ENCODE results near the gene TOE1. TPM values are rescaled to one million over a fixed set of nuclear protein-coding genes. Genes with fewer than 3 reads are reported as not detected.
"Not testable (repeated sequence)": the region's sequence is repeated elsewhere in the genome, so short reads cannot be mapped to it uniquely, and the experiment has no call there.

TOE1 gene
- polyA plus RNA-seq, 1 experiment, result 8.1 TPM

DNA sequence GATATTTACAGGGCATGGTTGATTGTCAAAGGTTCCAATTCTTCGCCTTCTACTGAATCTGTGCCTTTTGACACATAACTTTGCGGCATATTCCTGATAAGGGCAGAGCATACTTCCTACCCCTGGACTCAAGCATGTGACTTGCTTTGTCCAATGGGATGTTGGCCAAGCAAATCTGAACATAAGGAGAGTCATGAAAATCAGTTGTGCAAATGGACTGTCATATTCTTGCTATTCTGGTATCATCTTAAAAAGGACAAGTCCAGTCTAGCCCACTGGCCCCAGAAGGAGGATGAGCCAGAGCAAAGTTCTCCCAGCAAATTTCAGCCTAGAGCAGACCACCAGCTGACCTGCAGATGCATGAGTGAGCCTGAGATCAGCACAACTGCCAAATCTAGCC is 41.3 kb downstream of the TOE1 start:
- CTCF ChIA-PET, result interaction anchor here (0.6 kb wide), 1 partner anchor 417 kb away, joined by 7 read pairs; no protein-coding TSS in a partner anchor

DNA sequence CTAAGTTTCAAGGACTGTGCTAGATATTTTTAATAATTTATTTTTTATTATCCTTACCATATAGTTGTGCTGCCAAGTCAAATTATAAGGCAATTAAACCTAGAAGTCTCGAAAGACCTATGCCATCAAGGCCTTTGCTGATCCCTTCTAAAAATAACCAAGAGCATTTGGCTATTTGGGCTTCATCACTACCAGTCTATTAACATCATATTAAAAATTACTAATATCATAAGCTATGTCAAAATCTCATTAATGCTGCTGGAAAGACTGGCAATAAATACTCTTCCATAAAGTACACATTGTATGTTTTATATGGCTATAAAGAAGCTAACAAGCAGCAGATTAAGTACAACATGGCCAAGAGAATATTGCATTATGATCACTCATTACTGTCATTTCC is 43.2 kb downstream of the TOE1 start:
- no peak overlapping the region for H3K27ac ChIP-seq (ENCODE audit: low read depth, low read length)
- POLR2A ChIA-PET, result no interaction called here
- no peak for DNase-seq (ENCODE audit: low read depth, low spot score)

More for the DNA sequence above, 41.3 kb downstream of the TOE1 start:
- Histone ChIP-seq H3K27ac (ENCODE audit: low read depth, low read length) (no peak overlapping the region), H3K27me3 (ENCODE audit: control insufficient read depth, insufficient read depth, low read length) (peaks cover 5% of the 10 kb centered on the region), H3K4me3 (ENCODE audit: low read depth, low read length) (no peak overlapping the region), H3K9me3 (ENCODE audit: control insufficient read depth, insufficient read depth, low read length) (no peaks in the 10 kb centered on the region)
- TF ChIP-seq, protein P1, sequence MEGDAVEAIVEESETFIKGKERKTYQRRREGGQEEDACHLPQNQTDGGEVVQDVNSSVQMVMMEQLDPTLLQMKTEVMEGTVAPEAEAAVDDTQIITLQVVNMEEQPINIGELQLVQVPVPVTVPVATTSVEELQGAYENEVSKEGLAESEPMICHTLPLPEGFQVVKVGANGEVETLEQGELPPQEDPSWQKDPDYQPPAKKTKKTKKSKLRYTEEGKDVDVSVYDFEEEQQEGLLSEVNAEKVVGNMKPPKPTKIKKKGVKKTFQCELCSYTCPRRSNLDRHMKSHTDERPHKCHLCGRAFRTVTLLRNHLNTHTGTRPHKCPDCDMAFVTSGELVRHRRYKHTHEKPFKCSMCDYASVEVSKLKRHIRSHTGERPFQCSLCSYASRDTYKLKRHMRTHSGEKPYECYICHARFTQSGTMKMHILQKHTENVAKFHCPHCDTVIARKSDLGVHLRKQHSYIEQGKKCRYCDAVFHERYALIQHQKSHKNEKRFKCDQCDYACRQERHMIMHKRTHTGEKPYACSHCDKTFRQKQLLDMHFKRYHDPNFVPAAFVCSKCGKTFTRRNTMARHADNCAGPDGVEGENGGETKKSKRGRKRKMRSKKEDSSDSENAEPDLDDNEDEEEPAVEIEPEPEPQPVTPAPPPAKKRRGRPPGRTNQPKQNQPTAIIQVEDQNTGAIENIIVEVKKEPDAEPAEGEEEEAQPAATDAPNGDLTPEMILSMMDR (IDR thresholded peaks at IDR 0.05; ENCODE audit: low read depth, low read length), result no peak
- no peak for DNase-seq (ENCODE audit: low read depth, low spot score)
- POLR2A ChIA-PET, result no interaction called here

DNA sequence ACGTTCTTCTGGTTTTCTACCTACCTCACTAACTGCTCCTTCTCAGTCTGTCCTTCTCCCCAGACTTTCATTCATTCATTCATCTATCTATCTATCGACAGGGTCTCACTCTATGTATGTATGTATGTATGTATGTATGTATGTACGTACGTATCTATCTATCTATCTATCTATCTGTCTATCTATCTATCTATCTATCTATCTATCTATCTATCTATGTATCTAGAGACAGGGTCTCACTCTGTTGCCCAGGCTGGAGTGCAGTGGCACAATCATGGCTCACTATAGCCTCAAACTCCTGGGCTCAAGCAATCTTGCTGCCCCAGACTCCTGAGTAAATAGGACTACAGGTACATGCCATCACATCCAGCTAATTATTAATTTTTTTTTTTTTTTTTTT is 44.2 kb downstream of the TOE1 start:
- H3K27me3 ChIP-seq (ENCODE audit: control insufficient read depth, insufficient read depth, low read length); H3K4me3 ChIP-seq (ENCODE audit: low read depth, low read length); POLR2A ChIA-PET; DNase-seq (ENCODE audit: low read depth, low spot score); H3K9me3 ChIP-seq (ENCODE audit: control insufficient read depth, insufficient read depth, low read length); H3K27ac ChIP-seq (ENCODE audit: low read depth, low read length): not testable (repeated sequence)
- CTCF ChIA-PET, result interaction anchor here (0.6 to 1.0 kb wide), 2 partner anchors 26 to 61 kb away, joined by 3 read pairs; no protein-coding TSS in a partner anchor

More for the DNA sequence above, 43.2 kb downstream of the TOE1 start:
- CTCF ChIA-PET, result no interaction called here
- Histone ChIP-seq H3K27me3 (ENCODE audit: control insufficient read depth, insufficient read depth, low read length) (peaks cover 5% of the 10 kb centered on the region), H3K9me3 (ENCODE audit: control insufficient read depth, insufficient read depth, low read length) (no peaks in the 10 kb centered on the region), H3K4me3 (ENCODE audit: low read depth, low read length) (no peak overlapping the region)
- TF ChIP-seq, protein P1 (IDR thresholded peaks at IDR 0.05; ENCODE audit: low read depth, low read length), result no peak

DNA sequence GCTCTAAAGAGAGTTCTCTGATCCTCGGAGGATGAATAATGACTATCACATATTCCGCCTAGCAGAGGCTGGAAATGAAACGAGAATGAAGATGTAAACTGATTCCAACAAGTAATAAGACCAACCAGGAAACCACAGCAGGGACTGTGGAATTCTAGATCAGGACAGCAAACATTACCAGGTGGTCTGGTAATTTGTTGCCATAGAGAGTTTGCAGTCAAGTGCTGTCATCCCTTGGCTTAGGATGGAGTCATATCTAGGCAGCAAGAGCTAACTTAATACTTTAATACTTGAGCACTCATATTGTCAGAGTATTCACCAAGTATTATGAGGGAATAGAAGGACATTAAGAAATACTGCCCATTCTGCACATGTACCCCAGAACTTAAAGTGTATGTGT is 45.3 kb downstream of the TOE1 start:
- TF ChIP-seq, protein P1 (IDR thresholded peaks at IDR 0.05; ENCODE audit: low read depth, low read length), result no peak
- Histone ChIP-seq H3K4me3 (ENCODE audit: low read depth, low read length) (no peak overlapping the region), H3K9me3 (ENCODE audit: control insufficient read depth, insufficient read depth, low read length) (no peaks in the 10 kb centered on the region), H3K27me3 (ENCODE audit: control insufficient read depth, insufficient read depth, low read length) (peaks cover 5% of the 10 kb centered on the region), H3K27ac (ENCODE audit: low read depth, low read length) (no peak overlapping the region)
- ChIA-PET POLR2A (no interaction called here), CTCF (no interaction called here)
- DNase-seq (ENCODE audit: low read depth, low spot score), result no peak

DNA sequence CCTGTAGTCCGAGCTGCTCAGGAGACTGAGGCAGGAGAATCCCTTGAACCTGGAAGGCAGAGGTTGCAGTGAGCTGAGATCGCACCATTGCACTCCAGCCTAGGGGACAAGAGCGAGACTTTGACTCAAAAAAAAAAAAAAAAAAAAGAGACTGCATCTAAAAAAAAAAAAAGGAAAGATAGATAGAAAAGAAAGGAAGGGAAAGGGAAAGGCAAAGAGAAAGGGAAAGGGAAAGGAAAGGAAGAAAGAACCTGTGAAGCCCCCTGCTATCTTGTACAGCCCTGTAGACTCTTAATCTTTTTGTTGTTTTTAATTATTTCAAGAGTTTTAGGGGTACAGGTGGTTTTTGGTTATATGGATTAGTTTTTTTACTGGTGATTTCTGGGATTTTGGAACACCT is 46.2 kb downstream of the TOE1 start:
- TF ChIP-seq, protein P1 (IDR thresholded peaks at IDR 0.05; ENCODE audit: low read depth, low read length), result no peak
- no peak overlapping the region for H3K4me3 ChIP-seq (ENCODE audit: low read depth, low read length)
- POLR2A ChIA-PET, result no interaction called here
- DNase-seq (ENCODE audit: low read depth, low spot score), result no peak
- no peaks in the 10 kb centered on the region for H3K9me3 ChIP-seq (ENCODE audit: control insufficient read depth, insufficient read depth, low read length)
- H3K27ac ChIP-seq (ENCODE audit: low read depth, low read length), result no peak overlapping the region
- CTCF ChIA-PET, result no interaction called here
- H3K27me3 ChIP-seq (ENCODE audit: control insufficient read depth, insufficient read depth, low read length), result peaks cover 5% of the 10 kb centered on the region

Other genes with a start within 250 kb of the TOE1 start
- gene ZSWIM5, start 133.6 kb upstream of the TOE1 start, polyA plus RNA-seq (2011; rRNA removed), result 0.06 and 0.09 TPM in 2 replicates
- 0.22 and 0.50 TPM in 2 replicates for gene HPDL, start 13.3 kb upstream of the TOE1 start, polyA plus RNA-seq (2011; rRNA removed)
- gene MUTYH, start 270 bp downstream of the TOE1 start, polyA plus RNA-seq (2011; rRNA removed), result 5.8 and 6.2 TPM in 2 replicates
- gene TESK2, start 151.0 kb downstream of the TOE1 start, polyA plus RNA-seq (2011; rRNA removed), result 2.5 and 2.6 TPM in 2 replicates
- gene CCDC163, start 159.9 kb downstream of the TOE1 start, polyA plus RNA-seq (2011; rRNA removed), result 0.89 and 1.0 TPM in 2 replicates
- 4.4 and 4.5 TPM in 2 replicates for gene MMACHC, start 160.1 kb downstream of the TOE1 start, polyA plus RNA-seq (2011; rRNA removed)
- 988 and 1,110 TPM in 2 replicates for gene PRDX1, start 181.7 kb downstream of the TOE1 start, polyA plus RNA-seq (2011; rRNA removed)
- 150 and 175 TPM in 2 replicates for gene AKR1A1, start 210.7 kb downstream of the TOE1 start, polyA plus RNA-seq (2011; rRNA removed)
- 61.9 and 74.8 TPM in 2 replicates for gene NASP, start 243.9 kb downstream of the TOE1 start, polyA plus RNA-seq (2011; rRNA removed)

All from AG04450 (cell line).